K562 (cell line): ENCODE measurements around the gene TP53I3. TPM values are rescaled to one million over a fixed set of nuclear protein-coding genes. Genes with fewer than 3 reads are reported as not detected.

Source experiments
- BRD4 ChIP-seq: fragments of 200-600 bp; sonication (generic); IDR thresholded peaks from 2 replicates; pipeline ENCODE4 v1.6.1; 2017; ENCODE audit warnings: inconsistent platforms
- CHD2 ChIP-seq: IDR thresholded peaks from 2 replicates; pipeline ENCODE4 v1.6.1; 2011; ENCODE audit warnings: low read depth, low read length
- CTBP1 ChIP-seq: fragments of 450-650 bp; IDR thresholded peaks from 2 replicates; pipeline ENCODE4 v1.6.1; 2016; ENCODE audit warnings: borderline replicate concordance
- DIDO1 ChIP-seq: fragments of 450-650 bp; IDR thresholded peaks from 2 replicates; pipeline ENCODE4 v1.6.1; 2016; ENCODE audit warnings: low read depth, missing biosample characterization, missing genetic modification characterization
- EGR1 ChIP-seq: fragments of 450-650 bp; conservative IDR thresholded peaks from 2 replicates; pipeline ENCODE4 v1.6.1; 2017; ENCODE audit warnings: mild to moderate bottlenecking
- MYC ChIP-seq, 2 experiments: fragments of 250-450 bp in 1 of 2; sonication (Bioruptor Pico) in 1 of 2; IDR thresholded peaks; 2 replicates each; pipeline versions ENCODE4 v1.5.1 to v1.6.1; 2012 to 2021; ENCODE audit warnings: low read depth in 2 of 2, borderline replicate concordance in 1 of 2, improper control_type of control experiment in 1 of 2, low read length in 1 of 2, mild to moderate bottlenecking in 1 of 2, moderate library complexity in 1 of 2
- MYNN ChIP-seq, 2 experiments: sonication (generic); formaldehyde crosslinking in 1 of 2; IDR thresholded peaks; 2 replicates each; pipeline versions ENCODE4 v1.5.0 to v1.6.1; 2016 to 2020; ENCODE audit warnings: antibody characterized with exemption in 1 of 2, missing genetic modification reagents in 1 of 2
- POLR2AphosphoS2 ChIP-seq: IDR thresholded peaks from 2 replicates; pipeline ENCODE4 v1.6.1; 2012; ENCODE audit warnings: low read length, improper control_type of control experiment
- PURB ChIP-seq: sonication (generic); formaldehyde crosslinking; IDR thresholded peaks from 2 replicates; pipeline ENCODE4 v1.9.0; 2021; ENCODE audit warnings: low read depth, mild to moderate bottlenecking, missing genetic modification reagents
- RBM22 ChIP-seq: fragments of 200-400 bp; formaldehyde crosslinking; IDR thresholded peaks from 2 replicates; pipeline ENCODE4 v1.6.1; 2018; ENCODE audit warnings: low read length, low read depth; ENCODE audit not compliant: poor library complexity, severe bottlenecking
- SIN3A ChIP-seq, 2 experiments: fragments of 150-350 bp in 1 of 2; IDR thresholded peaks; 2 replicates each; pipeline ENCODE4 v1.6.1; 2011 to 2016; ENCODE audit warnings: borderline replicate concordance in 2 of 2, low read depth in 2 of 2, low read length in 2 of 2, mild to moderate bottlenecking in 2 of 2, moderate library complexity in 2 of 2; ENCODE audit not compliant: control insufficient read depth in 1 of 2
- TCF3 ChIP-seq: sonication (generic); formaldehyde crosslinking; IDR thresholded peaks from 2 replicates; pipeline ENCODE4 v1.4.0; 2020; ENCODE audit warnings: mild to moderate bottlenecking, missing genetic modification reagents
- ZBED1 ChIP-seq: IDR thresholded peaks from 2 replicates; pipeline ENCODE4 v1.6.1; 2014
- ZFX ChIP-seq: sonication (generic); formaldehyde crosslinking; IDR thresholded peaks from 2 replicates; pipeline ENCODE4 v1.8.0; 2022; ENCODE audit warnings: mild to moderate bottlenecking, missing genetic modification reagents, moderate library complexity
- ZNF584 ChIP-seq: fragments of 200-800 bp; sonication (Bioruptor generic); IDR thresholded peaks from 2 replicates; pipeline ENCODE4 v1.6.1; 2016; ENCODE audit warnings: low read depth, mild to moderate bottlenecking, missing genetic modification characterization, missing compliant biosample characterization
- ZNF699 ChIP-seq: fragments of 250-450 bp; sonication (Bioruptor Pico); IDR thresholded peaks from 2 replicates; pipeline ENCODE4 v1.8.0; 2021; ENCODE audit warnings: mild to moderate bottlenecking, moderate library complexity; ENCODE audit not compliant: insufficient replicate concordance
- polyA plus RNA-seq, 8 experiments: library from polyadenylated mRNA; depleted of rRNA in 4 of 8; stranded (reverse) in 5 of 8; unstranded in 3 of 8; fragments of >200 nt; fragmentation: Nextera tagmentation in 2 of 8; fragmentation: Illumina TruSeq in 1 of 8; extraction: Ambion mirVana in 2 of 8; extraction: Trizol in 1 of 8; gene quantifications; 2 replicates each; pipeline versions ENCODE4 v1.2.1 to v1.2.3, GENCODE V29; 2011 to 2014; ENCODE audit warnings: inconsistent platforms in 1 of 8, missing spikeins in 1 of 8
- total RNA-seq, 7 experiments: library from RNA; depleted of rRNA in 6 of 7; stranded (reverse); fragments of >200 nt in 6 of 7; fragmentation: Illumina TruSeq in 2 of 7; extraction: Trizol in 2 of 7; gene quantifications; 2 replicates each; pipeline versions ENCODE4 v1.2.1 to v1.2.3, GENCODE V29; 2011 to 2021; ENCODE audit warnings: low replicate concordance in 1 of 7
- TF ChIP-seq, protein P1 (sequence below): fragments of 250-450 bp; sonication (Bioruptor Pico); IDR thresholded peaks from 2 replicates; pipeline ENCODE4 v1.4.0; 2020; ENCODE audit warnings: mild to moderate bottlenecking
- TF ChIP-seq, protein P2 (sequence below): sonication (generic); formaldehyde crosslinking; IDR thresholded peaks from 2 replicates; pipeline ENCODE4 v1.8.1; 2023; ENCODE audit warnings: mild to moderate bottlenecking, missing genetic modification reagents
- TF ChIP-seq, protein P3 (sequence below): sonication (generic); IDR thresholded peaks from 2 replicates; pipeline ENCODE4 v1.6.1; 2016
- TF ChIP-seq, protein P4 (sequence below): sonication (generic); formaldehyde crosslinking; IDR thresholded peaks from 2 replicates; pipeline ENCODE4 v1.4.0; 2020; ENCODE audit warnings: mild to moderate bottlenecking, missing genetic modification reagents

TP53I3 gene
- total and polyA plus RNA-seq, 9 of the 15 experiments (the other 6 are each of a cell fraction or from before 2014, with no cell fraction given) = 0.65 to 9.5 (median 5.6) TPM

DNA sequence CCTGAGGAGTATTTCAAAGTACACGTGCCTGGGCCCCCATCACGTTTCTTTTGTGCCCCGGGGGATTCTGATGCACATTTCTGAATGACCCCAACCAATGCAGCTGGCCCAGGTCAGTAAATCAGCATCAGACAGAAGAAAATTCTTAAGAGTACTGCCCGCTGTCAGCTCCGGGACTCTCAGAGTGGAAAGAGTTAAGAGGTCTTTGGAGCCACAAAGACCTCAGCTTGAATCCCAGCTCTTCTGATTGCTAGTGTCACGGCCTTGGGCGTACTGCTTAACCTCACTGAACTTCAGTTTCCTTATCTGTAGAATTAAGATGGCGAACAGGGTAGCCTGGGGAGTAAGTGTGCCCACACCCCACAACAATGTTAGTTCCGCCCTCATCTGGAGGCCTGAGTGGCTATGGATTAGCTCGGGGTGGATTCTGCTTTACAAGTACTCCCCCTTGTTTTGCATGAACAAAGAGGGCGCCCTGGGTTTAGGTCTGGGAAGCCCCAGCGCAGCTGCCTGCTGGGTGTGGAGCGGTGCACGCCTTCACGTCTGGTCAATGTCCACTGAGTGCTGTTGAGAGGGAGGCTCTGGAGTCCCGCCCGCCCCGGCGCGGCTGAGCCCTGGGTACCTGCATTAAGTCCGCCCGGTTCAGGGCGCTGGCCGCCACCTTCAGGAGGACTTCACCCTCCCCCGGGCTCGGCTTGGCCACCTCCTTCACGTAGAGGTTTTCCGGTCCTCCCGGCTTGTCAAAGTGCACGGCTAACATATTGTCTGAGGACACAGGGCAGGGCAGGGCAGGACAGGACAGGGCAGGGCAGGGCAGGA lies 858 bp downstream of the TP53I3 start (continued):
- no peak for TF ChIP-seq CHD2
- no peak for TF ChIP-seq RBM22
- TF ChIP-seq, protein P1, sequence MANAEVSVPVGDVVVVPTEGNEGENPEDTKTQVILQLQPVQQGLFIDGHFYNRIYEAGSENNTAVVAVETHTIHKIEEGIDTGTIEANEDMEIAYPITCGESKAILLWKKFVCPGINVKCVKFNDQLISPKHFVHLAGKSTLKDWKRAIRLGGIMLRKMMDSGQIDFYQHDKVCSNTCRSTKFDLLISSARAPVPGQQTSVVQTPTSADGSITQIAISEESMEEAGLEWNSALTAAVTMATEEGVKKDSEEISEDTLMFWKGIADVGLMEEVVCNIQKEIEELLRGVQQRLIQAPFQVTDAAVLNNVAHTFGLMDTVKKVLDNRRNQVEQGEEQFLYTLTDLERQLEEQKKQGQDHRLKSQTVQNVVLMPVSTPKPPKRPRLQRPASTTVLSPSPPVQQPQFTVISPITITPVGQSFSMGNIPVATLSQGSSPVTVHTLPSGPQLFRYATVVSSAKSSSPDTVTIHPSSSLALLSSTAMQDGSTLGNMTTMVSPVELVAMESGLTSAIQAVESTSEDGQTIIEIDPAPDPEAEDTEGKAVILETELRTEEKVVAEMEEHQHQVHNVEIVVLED = no peak
- TF ChIP-seq POLR2AphosphoS2 = peak; percentile 24; the same call in 1 of the 2 replicates
- no peak for TF ChIP-seq ZNF699 (CRISPR knock-in tag)
- TF ChIP-seq, protein P2, sequence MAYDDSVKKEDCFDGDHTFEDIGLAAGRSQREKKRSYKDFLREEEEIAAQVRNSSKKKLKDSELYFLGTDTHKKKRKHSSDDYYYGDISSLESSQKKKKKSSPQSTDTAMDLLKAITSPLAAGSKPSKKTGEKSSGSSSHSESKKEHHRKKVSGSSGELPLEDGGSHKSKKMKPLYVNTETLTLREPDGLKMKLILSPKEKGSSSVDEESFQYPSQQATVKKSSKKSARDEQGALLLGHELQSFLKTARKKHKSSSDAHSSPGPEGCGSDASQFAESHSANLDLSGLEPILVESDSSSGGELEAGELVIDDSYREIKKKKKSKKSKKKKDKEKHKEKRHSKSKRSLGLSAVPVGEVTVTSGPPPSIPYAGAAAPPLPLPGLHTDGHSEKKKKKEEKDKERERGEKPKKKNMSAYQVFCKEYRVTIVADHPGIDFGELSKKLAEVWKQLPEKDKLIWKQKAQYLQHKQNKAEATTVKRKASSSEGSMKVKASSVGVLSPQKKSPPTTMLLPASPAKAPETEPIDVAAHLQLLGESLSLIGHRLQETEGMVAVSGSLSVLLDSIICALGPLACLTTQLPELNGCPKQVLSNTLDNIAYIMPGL (CRISPR knock-in tag) = no peak
- TF ChIP-seq ZFX = no peak
- TF ChIP-seq, protein P3, sequence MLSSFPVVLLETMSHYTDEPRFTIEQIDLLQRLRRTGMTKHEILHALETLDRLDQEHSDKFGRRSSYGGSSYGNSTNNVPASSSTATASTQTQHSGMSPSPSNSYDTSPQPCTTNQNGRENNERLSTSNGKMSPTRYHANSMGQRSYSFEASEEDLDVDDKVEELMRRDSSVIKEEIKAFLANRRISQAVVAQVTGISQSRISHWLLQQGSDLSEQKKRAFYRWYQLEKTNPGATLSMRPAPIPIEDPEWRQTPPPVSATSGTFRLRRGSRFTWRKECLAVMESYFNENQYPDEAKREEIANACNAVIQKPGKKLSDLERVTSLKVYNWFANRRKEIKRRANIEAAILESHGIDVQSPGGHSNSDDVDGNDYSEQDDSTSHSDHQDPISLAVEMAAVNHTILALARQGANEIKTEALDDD = peak; percentile 71
- TF ChIP-seq MYC (IDR thresholded peaks at IDR 0.05; ENCODE audit: low read depth, low read length) = peak; percentile 52
- 0 out of 2 replicates have a peak, but pooled peaks have one; percentile 46 for TF ChIP-seq MYC (CRISPR knock-in tag; IDR thresholded peaks at IDR 0.05; ENCODE audit: borderline replicate concordance, low read depth)
- TF ChIP-seq DIDO1 (tag) = no peak
- no peak for TF ChIP-seq ZBED1
- peak; percentile 30 for TF ChIP-seq TCF3 (CRISPR knock-in tag)
- TF ChIP-seq, protein P4, sequence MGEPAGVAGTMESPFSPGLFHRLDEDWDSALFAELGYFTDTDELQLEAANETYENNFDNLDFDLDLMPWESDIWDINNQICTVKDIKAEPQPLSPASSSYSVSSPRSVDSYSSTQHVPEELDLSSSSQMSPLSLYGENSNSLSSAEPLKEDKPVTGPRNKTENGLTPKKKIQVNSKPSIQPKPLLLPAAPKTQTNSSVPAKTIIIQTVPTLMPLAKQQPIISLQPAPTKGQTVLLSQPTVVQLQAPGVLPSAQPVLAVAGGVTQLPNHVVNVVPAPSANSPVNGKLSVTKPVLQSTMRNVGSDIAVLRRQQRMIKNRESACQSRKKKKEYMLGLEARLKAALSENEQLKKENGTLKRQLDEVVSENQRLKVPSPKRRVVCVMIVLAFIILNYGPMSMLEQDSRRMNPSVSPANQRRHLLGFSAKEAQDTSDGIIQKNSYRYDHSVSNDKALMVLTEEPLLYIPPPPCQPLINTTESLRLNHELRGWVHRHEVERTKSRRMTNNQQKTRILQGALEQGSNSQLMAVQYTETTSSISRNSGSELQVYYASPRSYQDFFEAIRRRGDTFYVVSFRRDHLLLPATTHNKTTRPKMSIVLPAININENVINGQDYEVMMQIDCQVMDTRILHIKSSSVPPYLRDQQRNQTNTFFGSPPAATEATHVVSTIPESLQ (CRISPR knock-in tag) = peak; percentile 91
- 0 out of 2 replicates have a peak, but pooled peaks have one; percentile 50 for TF ChIP-seq MYNN (IDR thresholded peaks at IDR 0.05)
- TF ChIP-seq MYNN (CRISPR knock-in tag; IDR thresholded peaks at IDR 0.05) = no peak
- TF ChIP-seq CTBP1 = no peak
- no peak for TF ChIP-seq EGR1
- TF ChIP-seq PURB (CRISPR knock-in tag) = 0 out of 2 replicates have a peak, but pooled peaks have one; percentile 72
- TF ChIP-seq ZNF584 = peak; percentile 29; the same call in 1 of the 2 replicates
- no peak for TF ChIP-seq BRD4
- 0 out of 4 replicates have a peak, but pooled peaks of 1 of the 2 experiments have one; percentile 3 for TF ChIP-seq SIN3A (IDR thresholded peaks at IDR 0.05; ENCODE audit: borderline replicate concordance in 2 of 2, control insufficient read depth in 1 of 2, low read depth in 2 of 2, low read length in 2 of 2)
